Measurements from ENCODE around the gene SUPT5H. TPM values are rescaled to one million over a fixed set of nuclear protein-coding genes. Genes with fewer than 3 reads are reported as not detected.

SUPT5H gene
- polyA plus RNA-seq, 1 experiment: 78.0 TPM

- POLR2A ChIA-PET: interaction anchor here (1.0 to 1.3 kb wide), 2 partner anchors 15 to 30 kb away, joined by 4 read pairs; partner anchors contain the start of genes MED29, PAF1 and RPS16
- CTCF ChIA-PET: interaction anchor here (1.2 kb wide), 1 partner anchor 23 kb away, joined by 3 read pairs; no protein-coding TSS in a partner anchor
These were observed 24.6 kb upstream of the SUPT5H start for GRCh38 chr19:39420769-39421168.

GRCh38 chr19:39422020-39422419 is 23.4 kb upstream of the SUPT5H start:
- TF ChIP-seq CTCF (IDR thresholded peaks at IDR 0.05; ENCODE audit: low read depth, low read length): no peak
- Histone ChIP-seq H3K9me3 (ENCODE audit: control insufficient read depth, insufficient read depth, low read length) (no peaks in the 10 kb centered on the region; the same call in 1 of the 2 replicates), H3K27me3 (ENCODE audit: control insufficient read depth, insufficient read depth, low read length) (no peaks in the 10 kb centered on the region), H3K4me3 (ENCODE audit: low read depth, low read length) (no peak overlapping the region), H3K27ac (ENCODE audit: low read depth, low read length) (no peak overlapping the region)
- ChIA-PET CTCF (interaction anchor here (0.8 kb wide), 1 partner anchor 24 kb away, joined by 4 read pairs; no protein-coding TSS in a partner anchor), POLR2A (interaction anchor here (1.3 kb wide), 2 partner anchors 8 to 14 kb away, joined by 3 to 4 read pairs; partner anchors contain the start of gene RPS16)
- no peak for DNase-seq (ENCODE audit: low read depth, low spot score)

More at GRCh38 chr19:39420769-39421168, 24.6 kb upstream of the SUPT5H start:
- Histone ChIP-seq H3K27me3 (ENCODE audit: control insufficient read depth, insufficient read depth, low read length) (no peaks in the 10 kb centered on the region), H3K27ac (ENCODE audit: low read depth, low read length) (no peak overlapping the region), H3K4me3 (ENCODE audit: low read depth, low read length) (no peak overlapping the region), H3K9me3 (ENCODE audit: control insufficient read depth, insufficient read depth, low read length) (no peaks in the 10 kb centered on the region; the same call in 1 of the 2 replicates)
- no peak for TF ChIP-seq CTCF (IDR thresholded peaks at IDR 0.05; ENCODE audit: low read depth, low read length)
- no peak for DNase-seq (ENCODE audit: low read depth, low spot score)

- no peak for DNase-seq (ENCODE audit: low read depth, low spot score)
- POLR2A ChIA-PET: interaction anchor here (1.2 to 4.9 kb wide), 2 partner anchors 12 to 17 kb away, joined by 3 to 43 read pairs; partner anchors contain the start of genes RPS16 and ZFP36
- TF ChIP-seq CTCF (IDR thresholded peaks at IDR 0.05; ENCODE audit: low read depth, low read length): no peak
- H3K4me3 ChIP-seq (ENCODE audit: low read depth, low read length): no peak overlapping the region
- H3K27me3 ChIP-seq (ENCODE audit: control insufficient read depth, insufficient read depth, low read length): no peaks in the 10 kb centered on the region
- no peak overlapping the region for H3K27ac ChIP-seq (ENCODE audit: low read depth, low read length)
- no peaks in the 10 kb centered on the region; the same call in 1 of the 2 replicates for H3K9me3 ChIP-seq (ENCODE audit: control insufficient read depth, insufficient read depth, low read length)
- CTCF ChIA-PET: no interaction called here
These were observed 21.9 kb upstream of the SUPT5H start for GRCh38 chr19:39423258-39424086.

- POLR2A ChIA-PET: interaction anchor here (4.9 kb wide), 1 partner anchor 11 kb away, joined by 43 read pairs; the partner anchor contains the start of gene RPS16
- Histone ChIP-seq H3K27me3 (ENCODE audit: control insufficient read depth, insufficient read depth, low read length) (no peaks in the 10 kb centered on the region), H3K4me3 (ENCODE audit: low read depth, low read length) (no peak overlapping the region), H3K9me3 (ENCODE audit: control insufficient read depth, insufficient read depth, low read length) (no peaks in the 10 kb centered on the region; the same call in 1 of the 2 replicates), H3K27ac (ENCODE audit: low read depth, low read length) (no peak overlapping the region)
- DNase-seq (ENCODE audit: low read depth, low spot score): no peak
- TF ChIP-seq CTCF (IDR thresholded peaks at IDR 0.05; ENCODE audit: low read depth, low read length): no peak
- CTCF ChIA-PET: no interaction called here
These were observed 20.4 kb upstream of the SUPT5H start for GRCh38 chr19:39424934-39425333.

- POLR2A ChIA-PET: interaction anchor here (4.9 kb wide), 1 partner anchor 10 kb away, joined by 43 read pairs; the partner anchor contains the start of gene RPS16
- no peak overlapping the region for H3K4me3 ChIP-seq (ENCODE audit: low read depth, low read length)
These were observed 19.6 kb upstream of the SUPT5H start for GRCh38 chr19:39425744-39426143.

More at GRCh38 chr19:39425744-39426143, 19.6 kb upstream of the SUPT5H start:
- no peak for DNase-seq (ENCODE audit: low read depth, low spot score)
- Histone ChIP-seq H3K27ac (ENCODE audit: low read depth, low read length) (no peak overlapping the region), H3K27me3 (ENCODE audit: control insufficient read depth, insufficient read depth, low read length) (no peaks in the 10 kb centered on the region), H3K9me3 (ENCODE audit: control insufficient read depth, insufficient read depth, low read length) (no peaks in the 10 kb centered on the region; the same call in 1 of the 2 replicates)
- no peak for TF ChIP-seq CTCF (IDR thresholded peaks at IDR 0.05; ENCODE audit: low read depth, low read length)
- CTCF ChIA-PET: no interaction called here

Data from AG04450 (cell line).